ENCODE data around the gene GPRC5C.

GPRC5C gene

GRCh38 chr17:74450925-74451403, 19.1 kb downstream of the GPRC5C start:
- Histone ChIP-seq H3K4me1 (ENCODE audit: insufficient read depth, poor library complexity, severe bottlenecking) (peaks cover 2% of the 10 kb centered on the region), H3K27ac (ENCODE audit: poor library complexity, severe bottlenecking) (no peak overlapping the region), H3K27me3 (ENCODE audit: insufficient read depth, poor library complexity, severe bottlenecking) (no peaks in the 10 kb centered on the region), H3K9me3 (ENCODE audit: severe bottlenecking) (no peaks in the 10 kb centered on the region), H3K36me3 (ENCODE audit: low read depth) (no peaks in the 10 kb centered on the region), H3K4me3 (ENCODE audit: severe bottlenecking) (no peak overlapping the region)
- no peak for TF ChIP-seq CTCF (IDR thresholded peaks at IDR 0.05; ENCODE audit: poor library complexity, severe bottlenecking)
- no peak for ATAC-seq (ENCODE audit: low read depth)
- DNase-seq (ENCODE audit: low spot score): no peak

GRCh38 chr17:74451557-74451956, 19.7 kb downstream of the GPRC5C start:
- DNase-seq (ENCODE audit: low spot score) (no peak), ATAC-seq (ENCODE audit: low read depth) (no peak)
- H3K27ac ChIP-seq (ENCODE audit: poor library complexity, severe bottlenecking): no peak overlapping the region
- no peak for TF ChIP-seq CTCF (IDR thresholded peaks at IDR 0.05; ENCODE audit: poor library complexity, severe bottlenecking)
- H3K9me3 ChIP-seq (ENCODE audit: severe bottlenecking): no peaks in the 10 kb centered on the region
- H3K36me3 ChIP-seq (ENCODE audit: low read depth): no peaks in the 10 kb centered on the region
- peaks cover 1% of the 10 kb centered on the region for H3K4me1 ChIP-seq (ENCODE audit: insufficient read depth, poor library complexity, severe bottlenecking)
- no peaks in the 10 kb centered on the region for H3K27me3 ChIP-seq (ENCODE audit: insufficient read depth, poor library complexity, severe bottlenecking)
- H3K4me3 ChIP-seq (ENCODE audit: severe bottlenecking): no peak overlapping the region

- Histone ChIP-seq H3K36me3 (ENCODE audit: low read depth) (no peaks in the 10 kb centered on the region), H3K9me3 (ENCODE audit: severe bottlenecking) (no peaks in the 10 kb centered on the region), H3K27ac (ENCODE audit: poor library complexity, severe bottlenecking) (no peak overlapping the region), H3K4me3 (ENCODE audit: severe bottlenecking) (no peak overlapping the region), H3K27me3 (ENCODE audit: insufficient read depth, poor library complexity, severe bottlenecking) (no peaks in the 10 kb centered on the region), H3K4me1 (ENCODE audit: insufficient read depth, poor library complexity, severe bottlenecking) (no peaks in the 10 kb centered on the region)
- DNase-seq (ENCODE audit: low spot score) (no peak), ATAC-seq (ENCODE audit: low read depth) (no peak)
- TF ChIP-seq CTCF (IDR thresholded peaks at IDR 0.05; ENCODE audit: poor library complexity, severe bottlenecking): no peak
Observed at GRCh38 chr17:74452033-74452840, 20.3 kb downstream of the GPRC5C start.

- no peak overlapping the region for H3K27ac ChIP-seq (ENCODE audit: poor library complexity, severe bottlenecking)
- H3K36me3 ChIP-seq (ENCODE audit: low read depth): no peaks in the 10 kb centered on the region
- DNase-seq (ENCODE audit: low spot score) (no peak), ATAC-seq (ENCODE audit: low read depth) (no peak)
- H3K27me3 ChIP-seq (ENCODE audit: insufficient read depth, poor library complexity, severe bottlenecking): no peaks in the 10 kb centered on the region
- H3K4me3 ChIP-seq (ENCODE audit: severe bottlenecking): no peak overlapping the region
- no peaks in the 10 kb centered on the region for H3K9me3 ChIP-seq (ENCODE audit: severe bottlenecking)
- no peak for TF ChIP-seq CTCF (IDR thresholded peaks at IDR 0.05; ENCODE audit: poor library complexity, severe bottlenecking)
- no peaks in the 10 kb centered on the region for H3K4me1 ChIP-seq (ENCODE audit: insufficient read depth, poor library complexity, severe bottlenecking)
Observed at GRCh38 chr17:74452841-74453661, 21.2 kb downstream of the GPRC5C start.

All from RWPE2 (cell line).